A673 (cell line): Measurements from ENCODE around the gene ADM.

Source experiments
- CTCF ChIP-seq: fragments of 300-800, 200-600 bp; sonication (generic); conservative IDR thresholded peaks from 2 replicates; pipeline ENCODE4 v1.5.1; 2017; ENCODE audit warnings: low read depth, mild to moderate bottlenecking, antibody characterized with exemption, low read length, moderate library complexity, mixed read lengths
- EZH2 ChIP-seq: fragments of 200-600 bp; sonication (generic); IDR thresholded peaks from 2 replicates; pipeline ENCODE4 v1.6.1; 2017; ENCODE audit warnings: borderline replicate concordance, low read depth, mild to moderate bottlenecking, mixed read lengths, antibody characterized with exemption, low read length; ENCODE audit not compliant: poor library complexity, severe bottlenecking

- no peak for TF ChIP-seq CTCF
- TF ChIP-seq EZH2: no peak
Measured at GRCh38 chr11:10267821-10268220, 37.1 kb upstream of the ADM start.
